Breast epithelium (tissue), 4 donors: ENCODE results near the gene TMEM161A. TPM values are rescaled to one million over a fixed set of nuclear protein-coding genes. Genes with fewer than 3 reads are reported as not detected.
"Not testable (repeated sequence)": the region's sequence is repeated elsewhere in the genome, so short reads cannot be mapped to it uniquely, and the experiment has no call there.

Source experiments
- DNase-seq, 2 donors: peaks; one replicate each; pipeline ENCODE4 v3.0.0-alpha.2; 2019; ENCODE audit warnings: low spot score in 2 of 2
- H3K27ac ChIP-seq, 2 donors: fragments of 200-600 bp; sonication (generic) in 1 of 2; one replicate each; pipeline ENCODE4 v1.5.1; 2016 to 2019; ENCODE audit warnings: mild to moderate bottlenecking in 1 of 2
- H3K27me3 ChIP-seq, 2 donors: fragments of 200-600 bp; sonication (generic) in 1 of 2; one replicate each; pipeline versions ENCODE4 v1.5.1 to v1.6.0; 2017 to 2019; ENCODE audit warnings: control low read depth in 1 of 2, mild to moderate bottlenecking in 1 of 2
- H3K36me3 ChIP-seq: fragments of 200-600 bp; one replicate; pipeline ENCODE4 v1.5.1; 2019
- H3K4me1 ChIP-seq, 2 donors: fragments of 200-600 bp; sonication (generic); one replicate each; pipeline ENCODE4 v1.5.1; 2016 to 2019; ENCODE audit warnings: control low read depth in 1 of 2
- H3K4me3 ChIP-seq, 3 donors: fragments of 200-600 bp; sonication (generic); 1 replicate in 2 of 3; 2 replicates in 1 of 3; pipeline ENCODE4 v1.5.1; 2016 to 2019; ENCODE audit warnings: mild to moderate bottlenecking in 3 of 3, moderate library complexity in 2 of 3
- H3K9me3 ChIP-seq, 2 donors: fragments of 200-600 bp; sonication (generic) in 1 of 2; one replicate each; pipeline ENCODE4 v1.5.1; 2016 to 2019; ENCODE audit warnings: control low read depth in 1 of 2
- CTCF ChIP-seq, 3 donors: fragments of 450-650 bp; IDR thresholded peaks; one replicate each; pipeline ENCODE4 v1.5.1; 2016 to 2017; ENCODE audit warnings: antibody characterized with exemption in 3 of 3, mild to moderate bottlenecking in 3 of 3, moderate library complexity in 3 of 3
- POLR2A ChIP-seq: fragments of 450-650 bp; IDR thresholded peaks from one replicate; pipeline ENCODE4 v1.6.1; 2016; ENCODE audit warnings: antibody characterized with exemption, mild to moderate bottlenecking, moderate library complexity
- POLR2AphosphoS5 ChIP-seq, 3 donors: sonication (generic); formaldehyde crosslinking; IDR thresholded peaks; one replicate each; pipeline ENCODE4 v1.6.1; 2017; ENCODE audit warnings: antibody characterized with exemption in 3 of 3
- intact Hi-C: fragments of 100-400 bp; cut with DNase I; formaldehyde crosslinking; loops from one replicate; pipeline ENCODE4 v1.15.1; 2023; ENCODE audit warnings: low total_unique reads
- total RNA-seq, 3 donors: library from RNA; depleted of rRNA; stranded (reverse); fragments of >200 nt; gene quantifications; one replicate each; pipeline ENCODE4 v1.1.0, GENCODE V29; 2016

TMEM161A gene
- total RNA-seq, 3 donors from 2014 or later: 13.8 to 20.3 (median 18.0) TPM

DNA sequence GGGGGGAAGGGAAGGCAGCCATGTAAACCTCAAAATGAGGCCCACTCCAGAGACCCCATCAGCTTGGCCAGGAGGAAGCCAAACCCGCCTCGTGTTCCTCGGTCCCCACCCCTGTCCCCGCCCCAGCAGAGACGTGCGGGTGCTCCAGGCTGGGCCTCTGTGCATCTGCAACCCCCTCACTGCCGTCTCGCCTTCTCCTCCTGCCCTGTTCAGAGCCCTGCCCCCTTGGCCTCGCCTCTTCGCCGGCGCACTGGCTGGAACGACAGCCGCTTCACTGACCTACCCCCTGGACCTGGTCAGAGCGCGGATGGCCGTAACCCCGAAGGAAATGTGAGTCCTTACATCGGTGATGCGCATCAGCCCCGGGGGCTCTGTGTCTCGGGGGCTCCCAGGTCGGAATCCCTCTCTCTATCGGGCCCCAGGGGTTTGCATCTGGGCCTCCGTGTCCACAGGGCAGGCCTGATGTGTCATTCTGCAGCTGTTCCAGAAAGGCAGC lies 32.2 kb downstream of the TMEM161A start:
- Histone ChIP-seq H3K36me3 (no peaks in the 10 kb centered on the region), H3K27me3 (no peaks in the 10 kb centered on the region), H3K27ac (peak overlapping the region; percentile 50 to 71), H3K4me1 (no peaks in the 10 kb centered on the region), H3K4me3 (peak overlapping the region; percentile 27 to 70 (median 54)), H3K9me3 (no peaks in the 10 kb centered on the region)
- TF ChIP-seq CTCF (IDR thresholded peaks at IDR 0.05) (no peak), POLR2AphosphoS5 (IDR thresholded peaks at IDR 0.05) (no peak), POLR2A (no peak)
- intact Hi-C loops: no loop called here
- no peak for DNase-seq

- intact Hi-C loops: no loop called here
- DNase-seq: peak in 1 of 2 donors; percentile 37
- Histone ChIP-seq H3K27ac (peak overlapping the region; percentile 50 to 71), H3K9me3 (no peaks in the 10 kb centered on the region), H3K4me1 (no peaks in the 10 kb centered on the region), H3K4me3 (peak overlapping the region; percentile 27 to 70 (median 54)), H3K36me3 (no peaks in the 10 kb centered on the region), H3K27me3 (no peaks in the 10 kb centered on the region)
- TF ChIP-seq POLR2AphosphoS5 (IDR thresholded peaks at IDR 0.05): peak in 1 of 3 donors; percentile 18
- TF ChIP-seq CTCF (IDR thresholded peaks at IDR 0.05): no peak
Measured at GRCh38 chr19:19105365-19106055, 32.8 kb downstream of the TMEM161A start.

- DNase-seq: no peak
- Histone ChIP-seq H3K36me3 (no peaks in the 10 kb centered on the region), H3K4me1 (no peaks in the 10 kb centered on the region), H3K4me3 (no peak overlapping the region), H3K9me3 (no peaks in the 10 kb centered on the region), H3K27ac (no peak overlapping the region), H3K27me3 (no peaks in the 10 kb centered on the region)
- intact Hi-C loops: no loop called here
- TF ChIP-seq POLR2A (no peak), CTCF (IDR thresholded peaks at IDR 0.05) (no peak), POLR2AphosphoS5 (IDR thresholded peaks at IDR 0.05) (no peak)
Measured at GRCh38 chr19:19103167-19103566, 35.1 kb downstream of the TMEM161A start.

GRCh38 chr19:19102566-19102965 lies 35.7 kb downstream of the TMEM161A start:
- intact Hi-C loops, H3K9me3 ChIP-seq, H3K36me3 ChIP-seq, H3K27ac ChIP-seq, H3K4me3 ChIP-seq, H3K4me1 ChIP-seq, DNase-seq, H3K27me3 ChIP-seq: not testable (repeated sequence)

- no peaks in the 10 kb centered on the region for H3K36me3 ChIP-seq
- H3K27ac ChIP-seq: no peak overlapping the region
- no peak for DNase-seq
- no peak for TF ChIP-seq POLR2AphosphoS5 (IDR thresholded peaks at IDR 0.05)
- no peak for TF ChIP-seq POLR2A
- no peak for TF ChIP-seq CTCF (IDR thresholded peaks at IDR 0.05)
- intact Hi-C loops: no loop called here
- no peak overlapping the region for H3K4me3 ChIP-seq
- no peaks in the 10 kb centered on the region for H3K9me3 ChIP-seq
- H3K4me1 ChIP-seq: no peaks in the 10 kb centered on the region
- H3K27me3 ChIP-seq: no peaks in the 10 kb centered on the region
Measured at GRCh38 chr19:19101540-19101939, 36.7 kb downstream of the TMEM161A start.
